ENCODE results near the gene CDH22.

Gene CDH22

GRCh38 chr20:46286977-46287376 lies 21.3 kb downstream of the CDH22 start:
- H3K4me1 ChIP-seq (ENCODE audit: control insufficient read depth in 1 of 2, insufficient read depth in 2 of 2, low read length in 2 of 2), result no peaks in the 10 kb centered on the region
- H3K9me3 ChIP-seq (ENCODE audit: control insufficient read depth in 1 of 2, low read length in 2 of 2), result no peaks in the 10 kb centered on the region
- no peaks in the 10 kb centered on the region for H3K36me3 ChIP-seq (ENCODE audit: control insufficient read depth in 1 of 2, insufficient read depth in 2 of 2, low read length in 2 of 2)
- H3K4me3 ChIP-seq (ENCODE audit: low read depth in 1 of 2, low read length in 2 of 2), result no peak overlapping the region
- H3K27me3 ChIP-seq (ENCODE audit: low read depth, low read length), result peaks cover 9% of the 10 kb centered on the region
- no peak overlapping the region for H3K27ac ChIP-seq (ENCODE audit: low read length)

DNA sequence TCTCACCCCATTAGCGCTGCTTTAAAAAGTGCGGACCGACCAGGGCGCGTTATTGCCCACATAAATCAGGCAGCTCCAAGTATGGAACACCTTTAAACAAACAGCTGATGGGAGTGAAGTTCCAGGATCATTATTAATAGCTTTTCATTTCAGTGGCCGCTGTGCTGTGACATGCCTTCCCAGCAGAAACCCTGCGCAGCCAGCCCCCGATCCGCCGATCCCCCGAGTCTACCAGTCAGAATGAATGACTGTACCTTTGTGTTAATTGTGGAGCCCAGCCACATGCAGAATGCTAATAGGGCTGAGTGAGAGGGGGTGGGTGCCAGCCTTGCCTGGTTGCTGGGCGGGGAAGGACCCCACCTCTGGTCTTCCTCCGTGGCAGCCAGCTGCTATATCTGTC lies 21.9 kb downstream of the CDH22 start:
- peaks cover 9% of the 10 kb centered on the region for H3K27me3 ChIP-seq (ENCODE audit: low read depth, low read length)
- no peaks in the 10 kb centered on the region for H3K4me1 ChIP-seq (ENCODE audit: control insufficient read depth in 1 of 2, insufficient read depth in 2 of 2, low read length in 2 of 2)
- H3K27ac ChIP-seq (ENCODE audit: low read length), result no peak overlapping the region
- no peaks in the 10 kb centered on the region for H3K36me3 ChIP-seq (ENCODE audit: control insufficient read depth in 1 of 2, insufficient read depth in 2 of 2, low read length in 2 of 2)
- H3K9me3 ChIP-seq (ENCODE audit: control insufficient read depth in 1 of 2, low read length in 2 of 2), result no peaks in the 10 kb centered on the region
- H3K4me3 ChIP-seq (ENCODE audit: low read depth in 1 of 2, low read length in 2 of 2), result no peak overlapping the region

GRCh38 chr20:46285740-46286139 lies 22.6 kb downstream of the CDH22 start:
- H3K27me3 ChIP-seq (ENCODE audit: low read depth, low read length), result peaks cover 9% of the 10 kb centered on the region
- no peaks in the 10 kb centered on the region for H3K4me1 ChIP-seq (ENCODE audit: control insufficient read depth in 1 of 2, insufficient read depth in 2 of 2, low read length in 2 of 2)
- no peak overlapping the region for H3K27ac ChIP-seq (ENCODE audit: low read length)
- no peaks in the 10 kb centered on the region for H3K36me3 ChIP-seq (ENCODE audit: control insufficient read depth in 1 of 2, insufficient read depth in 2 of 2, low read length in 2 of 2)
- no peaks in the 10 kb centered on the region for H3K9me3 ChIP-seq (ENCODE audit: control insufficient read depth in 1 of 2, low read length in 2 of 2)
- no peak overlapping the region for H3K4me3 ChIP-seq (ENCODE audit: low read depth in 1 of 2, low read length in 2 of 2)

GRCh38 chr20:46285072-46285471 lies 23.2 kb downstream of the CDH22 start:
- peaks cover 9% of the 10 kb centered on the region for H3K27me3 ChIP-seq (ENCODE audit: low read depth, low read length)
- no peak overlapping the region for H3K27ac ChIP-seq (ENCODE audit: low read length)
- H3K9me3 ChIP-seq (ENCODE audit: control insufficient read depth in 1 of 2, low read length in 2 of 2), result no peaks in the 10 kb centered on the region
- H3K4me1 ChIP-seq (ENCODE audit: control insufficient read depth in 1 of 2, insufficient read depth in 2 of 2, low read length in 2 of 2), result no peaks in the 10 kb centered on the region
- no peak overlapping the region for H3K4me3 ChIP-seq (ENCODE audit: low read depth in 1 of 2, low read length in 2 of 2)
- no peaks in the 10 kb centered on the region for H3K36me3 ChIP-seq (ENCODE audit: control insufficient read depth in 1 of 2, insufficient read depth in 2 of 2, low read length in 2 of 2)

DNA sequence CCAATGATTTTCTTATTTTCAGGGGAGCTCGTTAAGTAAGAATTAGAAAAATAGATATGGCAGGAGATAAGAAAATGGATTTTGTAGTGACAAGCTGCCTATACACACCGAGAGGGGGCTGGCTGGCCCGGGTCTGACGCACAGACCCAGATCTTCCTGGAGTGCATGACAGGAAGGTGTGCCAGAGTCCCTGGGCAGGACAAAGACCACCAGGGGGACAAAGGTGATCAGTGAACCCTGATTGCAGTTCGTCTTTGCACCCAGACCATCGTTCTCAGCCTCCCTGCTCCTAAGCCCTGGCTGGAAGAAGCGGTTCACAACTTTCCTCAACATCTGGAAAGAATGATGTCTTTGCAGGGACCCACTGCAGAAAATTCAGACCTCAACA lies 24.3 kb downstream of the CDH22 start:
- Histone ChIP-seq H3K36me3 (ENCODE audit: control insufficient read depth in 1 of 2, insufficient read depth in 2 of 2, low read length in 2 of 2) (no peaks in the 10 kb centered on the region), H3K27ac (ENCODE audit: low read length) (no peak overlapping the region), H3K9me3 (ENCODE audit: control insufficient read depth in 1 of 2, low read length in 2 of 2) (no peaks in the 10 kb centered on the region), H3K4me1 (ENCODE audit: control insufficient read depth in 1 of 2, insufficient read depth in 2 of 2, low read length in 2 of 2) (no peaks in the 10 kb centered on the region), H3K27me3 (ENCODE audit: low read depth, low read length) (peaks cover 9% of the 10 kb centered on the region), H3K4me3 (ENCODE audit: low read depth in 1 of 2, low read length in 2 of 2) (no peak overlapping the region)

- H3K36me3 ChIP-seq (ENCODE audit: control insufficient read depth in 1 of 2, insufficient read depth in 2 of 2, low read length in 2 of 2), result no peaks in the 10 kb centered on the region
- peaks cover 9% of the 10 kb centered on the region for H3K27me3 ChIP-seq (ENCODE audit: low read depth, low read length)
- H3K9me3 ChIP-seq (ENCODE audit: control insufficient read depth in 1 of 2, low read length in 2 of 2), result no peaks in the 10 kb centered on the region
- no peaks in the 10 kb centered on the region for H3K4me1 ChIP-seq (ENCODE audit: control insufficient read depth in 1 of 2, insufficient read depth in 2 of 2, low read length in 2 of 2)
- no peak overlapping the region for H3K4me3 ChIP-seq (ENCODE audit: low read depth in 1 of 2, low read length in 2 of 2)
- no peak overlapping the region for H3K27ac ChIP-seq (ENCODE audit: low read length)
Observed at GRCh38 chr20:46283426-46284039, 24.8 kb downstream of the CDH22 start.

- no peaks in the 10 kb centered on the region for H3K9me3 ChIP-seq (ENCODE audit: control insufficient read depth in 1 of 2, low read length in 2 of 2)
- no peaks in the 10 kb centered on the region for H3K36me3 ChIP-seq (ENCODE audit: control insufficient read depth in 1 of 2, insufficient read depth in 2 of 2, low read length in 2 of 2)
- no peak overlapping the region for H3K27ac ChIP-seq (ENCODE audit: low read length)
- peaks cover 9% of the 10 kb centered on the region for H3K27me3 ChIP-seq (ENCODE audit: low read depth, low read length)
- no peaks in the 10 kb centered on the region for H3K4me1 ChIP-seq (ENCODE audit: control insufficient read depth in 1 of 2, insufficient read depth in 2 of 2, low read length in 2 of 2)
- no peak overlapping the region for H3K4me3 ChIP-seq (ENCODE audit: low read depth in 1 of 2, low read length in 2 of 2)
Observed at GRCh38 chr20:46282669-46283068, 25.6 kb downstream of the CDH22 start.

GRCh38 chr20:46279103-46279502 lies 29.2 kb downstream of the CDH22 start:
- Histone ChIP-seq H3K36me3 (ENCODE audit: control insufficient read depth in 1 of 2, insufficient read depth in 2 of 2, low read length in 2 of 2) (no peaks in the 10 kb centered on the region), H3K9me3 (ENCODE audit: control insufficient read depth in 1 of 2, low read length in 2 of 2) (no peaks in the 10 kb centered on the region), H3K27me3 (ENCODE audit: low read depth, low read length) (peaks cover 9% of the 10 kb centered on the region), H3K27ac (ENCODE audit: low read length) (no peak overlapping the region), H3K4me3 (ENCODE audit: low read depth in 1 of 2, low read length in 2 of 2) (no peak overlapping the region), H3K4me1 (ENCODE audit: control insufficient read depth in 1 of 2, insufficient read depth in 2 of 2, low read length in 2 of 2) (no peaks in the 10 kb centered on the region)

GRCh38 chr20:46277602-46278001 lies 30.7 kb downstream of the CDH22 start:
- H3K4me1 ChIP-seq (ENCODE audit: control insufficient read depth in 1 of 2, insufficient read depth in 2 of 2, low read length in 2 of 2), result no peaks in the 10 kb centered on the region
- no peaks in the 10 kb centered on the region for H3K27me3 ChIP-seq (ENCODE audit: low read depth, low read length)
- no peak overlapping the region for H3K27ac ChIP-seq (ENCODE audit: low read length)
- H3K36me3 ChIP-seq (ENCODE audit: control insufficient read depth in 1 of 2, insufficient read depth in 2 of 2, low read length in 2 of 2), result no peaks in the 10 kb centered on the region
- H3K9me3 ChIP-seq (ENCODE audit: control insufficient read depth in 1 of 2, low read length in 2 of 2), result peaks cover 0 to 10% of the 10 kb centered on the region in 2 donors
- no peak overlapping the region for H3K4me3 ChIP-seq (ENCODE audit: low read depth in 1 of 2, low read length in 2 of 2)

DNA sequence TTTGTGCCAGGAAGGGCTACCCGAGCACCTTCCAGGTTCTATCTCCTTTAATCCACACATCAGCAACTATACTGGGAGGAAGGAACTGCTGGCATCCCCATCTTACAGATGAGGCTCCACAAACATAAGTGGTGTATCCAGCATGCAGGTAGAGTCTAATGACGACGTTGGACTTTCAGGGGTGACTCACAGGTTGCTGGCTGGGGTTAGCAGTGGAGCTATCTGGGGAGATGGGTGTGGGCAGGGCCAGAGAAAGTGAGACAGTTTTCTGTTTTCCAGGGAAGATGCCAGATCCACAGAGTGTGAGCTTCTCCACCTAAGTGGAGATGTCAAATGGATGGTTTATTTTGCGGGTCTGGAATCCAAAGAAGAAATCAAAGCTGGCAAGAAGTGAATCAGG lies 31.8 kb downstream of the CDH22 start:
- no peak overlapping the region for H3K4me3 ChIP-seq (ENCODE audit: low read depth in 1 of 2, low read length in 2 of 2)
- no peaks in the 10 kb centered on the region for H3K27me3 ChIP-seq (ENCODE audit: low read depth, low read length)
- H3K4me1 ChIP-seq (ENCODE audit: control insufficient read depth in 1 of 2, insufficient read depth in 2 of 2, low read length in 2 of 2), result no peaks in the 10 kb centered on the region
- no peak overlapping the region for H3K27ac ChIP-seq (ENCODE audit: low read length)
- peaks cover 4 to 17% of the 10 kb centered on the region in 2 donors for H3K9me3 ChIP-seq (ENCODE audit: control insufficient read depth in 1 of 2, low read length in 2 of 2)
- no peaks in the 10 kb centered on the region for H3K36me3 ChIP-seq (ENCODE audit: control insufficient read depth in 1 of 2, insufficient read depth in 2 of 2, low read length in 2 of 2)

DNA sequence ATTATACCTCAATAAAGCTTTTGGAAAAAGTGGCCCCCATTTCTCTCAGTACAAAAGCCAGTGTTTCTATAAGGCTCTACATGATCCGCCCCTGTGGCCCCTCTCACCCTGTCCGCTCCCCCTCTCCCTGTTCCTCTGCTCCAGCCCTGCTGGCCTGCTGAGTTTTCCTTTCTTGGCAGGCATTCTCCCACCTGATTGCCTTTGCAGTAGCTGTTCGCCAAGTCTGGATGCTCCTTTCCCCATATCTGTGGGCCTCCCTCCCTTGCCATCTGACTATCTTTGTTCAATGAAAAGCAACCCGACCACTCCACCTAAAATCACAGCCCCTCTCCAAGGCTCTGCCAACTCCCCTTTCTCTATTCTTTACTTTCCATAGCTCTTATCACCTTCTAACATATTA lies 33.2 kb downstream of the CDH22 start:
- H3K36me3 ChIP-seq (ENCODE audit: control insufficient read depth in 1 of 2, insufficient read depth in 2 of 2, low read length in 2 of 2), result no peaks in the 10 kb centered on the region
- no peaks in the 10 kb centered on the region for H3K27me3 ChIP-seq (ENCODE audit: low read depth, low read length)
- no peaks in the 10 kb centered on the region for H3K4me1 ChIP-seq (ENCODE audit: control insufficient read depth in 1 of 2, insufficient read depth in 2 of 2, low read length in 2 of 2)
- no peak overlapping the region for H3K4me3 ChIP-seq (ENCODE audit: low read depth in 1 of 2, low read length in 2 of 2)
- no peak overlapping the region for H3K27ac ChIP-seq (ENCODE audit: low read length)
- H3K9me3 ChIP-seq (ENCODE audit: control insufficient read depth in 1 of 2, low read length in 2 of 2), result peaks cover 4 to 17% of the 10 kb centered on the region in 2 donors

DNA sequence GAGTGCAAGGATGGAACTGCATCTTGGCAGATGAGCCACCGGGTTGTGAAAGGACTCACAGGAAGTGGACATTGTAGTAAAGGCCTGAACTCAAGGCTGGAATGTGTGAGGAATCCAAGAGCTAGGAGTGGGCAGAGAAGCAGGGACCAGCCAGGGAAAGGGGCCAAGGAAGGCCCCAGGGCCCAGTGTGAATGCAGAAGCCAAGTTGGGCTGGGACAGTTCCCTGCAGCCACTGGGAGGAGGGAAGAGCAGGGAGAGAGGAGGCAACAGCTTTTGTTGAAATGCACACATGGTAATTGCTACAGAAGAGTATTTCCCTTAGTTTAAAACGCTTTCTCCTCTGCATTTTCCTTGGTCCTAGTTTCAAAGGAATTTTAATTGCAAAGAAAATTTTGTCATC lies 34.6 kb downstream of the CDH22 start:
- Histone ChIP-seq H3K4me1 (ENCODE audit: control insufficient read depth in 1 of 2, insufficient read depth in 2 of 2, low read length in 2 of 2) (no peaks in the 10 kb centered on the region), H3K9me3 (ENCODE audit: control insufficient read depth in 1 of 2, low read length in 2 of 2) (peaks cover 4 to 17% of the 10 kb centered on the region in 2 donors), H3K4me3 (ENCODE audit: low read depth in 1 of 2, low read length in 2 of 2) (no peak overlapping the region), H3K27me3 (ENCODE audit: low read depth, low read length) (no peaks in the 10 kb centered on the region), H3K27ac (ENCODE audit: low read length) (no peak overlapping the region), H3K36me3 (ENCODE audit: control insufficient read depth in 1 of 2, insufficient read depth in 2 of 2, low read length in 2 of 2) (no peaks in the 10 kb centered on the region)

Data from muscle layer of duodenum (tissue), 2 donors.